Testis (tissue), 5 donors: ENCODE measurements around the gene BACE1-AS. TPM values are rescaled to one million over a fixed set of nuclear protein-coding genes. Genes with fewer than 3 reads are reported as not detected.

Experiments
- DNase-seq: peaks from one replicate; pipeline ENCODE4 v3.0.0-alpha.2; 2019
- H3K27ac ChIP-seq, 2 donors: fragments of 200-600 bp; sonication (generic); one replicate each; pipeline ENCODE4 v1.5.1; 2019
- H3K27me3 ChIP-seq: fragments of 200-600 bp; sonication (generic); one replicate; pipeline ENCODE4 v1.5.1; 2019
- H3K36me3 ChIP-seq: fragments of 200-600 bp; sonication (generic); one replicate; pipeline ENCODE4 v1.5.1; 2017; ENCODE audit warnings: low read depth; ENCODE audit errors: missing control alignments
- H3K4me1 ChIP-seq: fragments of 200-600 bp; sonication (generic); one replicate; pipeline ENCODE4 v1.5.1; 2019
- H3K4me3 ChIP-seq, 2 donors: fragments of 200-600 bp; sonication (generic); one replicate each; pipeline ENCODE4 v1.5.1; 2017 to 2019
- H3K9me3 ChIP-seq: fragments of 200-600 bp; sonication (generic); one replicate; pipeline ENCODE4 v1.5.1; 2017
- POLR2A ChIP-seq: fragments of 450-650 bp; IDR thresholded peaks from one replicate; pipeline ENCODE4 v1.6.1; 2017; ENCODE audit warnings: antibody characterized with exemption, mild to moderate bottlenecking, moderate library complexity
- WGBS, 2 donors: methylation state at CpG; one replicate each; pipeline ENCODE4 v1.1.5; 2018; 5-methylcytosine and 5-hydroxymethylcytosine counted together
- intact Hi-C: fragments of 100-400 bp; cut with DNase I; formaldehyde crosslinking; loops from one replicate; pipeline ENCODE4 v1.15.1; 2023; ENCODE audit warnings: low total_unique reads
- long read RNA-seq, 2 donors: transcript quantifications; one replicate each; lab custom pipeline, GENCODE V29; 2026
- polyA plus RNA-seq: library from polyadenylated mRNA; stranded (reverse); fragments of 350-450 nt; fragmentation: Illumina TruSeq; extraction: RNeasy Lipid Tissue Mini Kit (QIAGEN cat#74804); gene quantifications from one replicate; pipeline ENCODE4 v1.2.3, GENCODE V29; 2014; ENCODE audit warnings: low read depth, low replicate concordance; ENCODE audit not compliant: insufficient read depth
- total RNA-seq, 2 donors: library from RNA; depleted of rRNA; stranded (reverse); fragments of >200 nt; gene quantifications; one replicate each; pipeline ENCODE4 v1.2.3, GENCODE V29; 2016
- TF ChIP-seq, protein P1 (sequence below), 3 experiments: fragments of 450-650 bp in 2 of 3; fragments of 200-600 bp in 1 of 3; sonication (generic) in 1 of 3; IDR thresholded peaks; one replicate each; pipeline ENCODE4 v1.5.1; 2016 to 2019; ENCODE audit warnings: antibody characterized with exemption in 3 of 3, mild to moderate bottlenecking in 2 of 3, moderate library complexity in 1 of 3

BACE1-AS gene
- total RNA-seq (10 to 100 TPM; 13.8 to 17.9 TPM), polyA plus RNA-seq (11.2 TPM)
- long read RNA-seq, donor 1, transcript BACE1-AS-202 (1 exons, 774 nt), result major isoform, 9 of 18 reads
- long read RNA-seq, donor 1, partial matches to known transcripts, result 0 of 18 reads
- long read RNA-seq, donor 1, other reads (novel, unspliced or antisense), result 9 of 18 reads
- long read RNA-seq, donor 2, partial matches to known transcripts, result 0 of 4 reads
- long read RNA-seq, donor 2, other reads (novel, unspliced or antisense), result 0 of 4 reads

DNA sequence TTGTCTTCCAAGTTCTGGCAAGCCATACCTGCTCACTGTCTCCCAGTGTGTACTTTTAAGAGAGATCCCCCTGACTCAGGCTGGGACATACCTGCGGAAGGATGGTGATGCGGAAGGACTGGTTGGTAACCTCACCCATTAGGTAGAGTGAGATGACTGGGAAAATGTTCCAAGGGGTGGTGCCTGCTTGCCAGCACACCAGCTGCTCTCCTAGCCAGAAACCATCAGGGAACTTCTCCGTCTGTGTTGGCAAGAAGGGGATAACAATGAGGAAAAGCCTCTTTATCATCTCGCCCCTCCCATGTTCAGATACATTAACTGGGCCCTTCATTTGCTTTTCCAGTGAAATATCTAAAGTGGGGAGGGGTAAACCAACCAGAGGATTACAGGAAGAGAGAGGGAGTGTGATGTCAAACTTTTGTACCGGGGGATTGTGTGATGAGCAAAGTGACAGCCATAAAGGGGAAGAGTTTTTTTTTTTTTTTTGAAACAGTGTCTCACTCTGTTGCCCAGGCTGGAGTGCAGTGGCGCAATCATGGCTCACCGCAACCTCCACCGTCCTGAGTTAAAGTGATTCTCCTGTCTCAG lies at the start of gene BACE1-AS:
TSS of gene BACE1-AS (plus strand) at position 538 of the 588 bp plus-strand sequence.
- no peaks in the 10 kb centered on the region for H3K9me3 ChIP-seq
- H3K4me3 ChIP-seq, result no peak within 1 kb of the TSS
- no peak for TF ChIP-seq POLR2A
- TF ChIP-seq, protein P1, sequence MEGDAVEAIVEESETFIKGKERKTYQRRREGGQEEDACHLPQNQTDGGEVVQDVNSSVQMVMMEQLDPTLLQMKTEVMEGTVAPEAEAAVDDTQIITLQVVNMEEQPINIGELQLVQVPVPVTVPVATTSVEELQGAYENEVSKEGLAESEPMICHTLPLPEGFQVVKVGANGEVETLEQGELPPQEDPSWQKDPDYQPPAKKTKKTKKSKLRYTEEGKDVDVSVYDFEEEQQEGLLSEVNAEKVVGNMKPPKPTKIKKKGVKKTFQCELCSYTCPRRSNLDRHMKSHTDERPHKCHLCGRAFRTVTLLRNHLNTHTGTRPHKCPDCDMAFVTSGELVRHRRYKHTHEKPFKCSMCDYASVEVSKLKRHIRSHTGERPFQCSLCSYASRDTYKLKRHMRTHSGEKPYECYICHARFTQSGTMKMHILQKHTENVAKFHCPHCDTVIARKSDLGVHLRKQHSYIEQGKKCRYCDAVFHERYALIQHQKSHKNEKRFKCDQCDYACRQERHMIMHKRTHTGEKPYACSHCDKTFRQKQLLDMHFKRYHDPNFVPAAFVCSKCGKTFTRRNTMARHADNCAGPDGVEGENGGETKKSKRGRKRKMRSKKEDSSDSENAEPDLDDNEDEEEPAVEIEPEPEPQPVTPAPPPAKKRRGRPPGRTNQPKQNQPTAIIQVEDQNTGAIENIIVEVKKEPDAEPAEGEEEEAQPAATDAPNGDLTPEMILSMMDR (IDR thresholded peaks at IDR 0.05), result no peak
- H3K36me3 ChIP-seq, result no peaks in the 10 kb centered on the region
- no peaks in the 10 kb centered on the region for H3K4me1 ChIP-seq
- intact Hi-C loops, result no loop called here
- H3K27me3 ChIP-seq, result no peaks in the 10 kb centered on the region
- no peak within 1 kb of the TSS for H3K27ac ChIP-seq
- 92 to 96% methylated on average over 8 of the region's 8 CpGs for WGBS, 2 donors
- no peak for DNase-seq

DNA sequence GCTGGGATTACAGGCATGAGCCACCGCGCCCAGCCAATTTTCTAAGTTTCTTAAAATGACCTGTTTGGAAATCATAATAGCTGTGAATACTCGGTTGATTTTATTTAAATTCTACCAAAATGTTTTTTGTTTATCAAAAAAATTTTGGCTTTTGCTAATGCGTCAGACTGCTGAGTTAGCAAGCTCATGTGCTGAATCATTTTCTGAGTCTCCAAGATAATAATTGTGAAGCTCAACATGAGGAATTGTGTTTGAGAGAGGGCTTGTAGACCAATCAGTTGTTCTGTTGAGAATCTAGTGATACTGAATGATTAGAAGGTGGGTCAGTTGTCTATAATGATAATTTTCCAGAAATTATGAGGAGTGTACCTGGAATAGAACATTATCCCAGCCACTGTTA lies 42.8 kb upstream of the BACE1-AS start:
- intact Hi-C loops, result no loop called here
- H3K9me3 ChIP-seq, result no peaks in the 10 kb centered on the region
- TF ChIP-seq, protein P1 (IDR thresholded peaks at IDR 0.05), result no peak
- no peak for DNase-seq
- H3K36me3 ChIP-seq, result no peaks in the 10 kb centered on the region
- H3K4me1 ChIP-seq, result no peaks in the 10 kb centered on the region
- H3K27ac ChIP-seq, result no peak overlapping the region
- 89 to 92% methylated on average over 4 of the region's 4 CpGs for WGBS, 2 donors
- H3K4me3 ChIP-seq, result no peak overlapping the region
- no peaks in the 10 kb centered on the region for H3K27me3 ChIP-seq

DNA sequence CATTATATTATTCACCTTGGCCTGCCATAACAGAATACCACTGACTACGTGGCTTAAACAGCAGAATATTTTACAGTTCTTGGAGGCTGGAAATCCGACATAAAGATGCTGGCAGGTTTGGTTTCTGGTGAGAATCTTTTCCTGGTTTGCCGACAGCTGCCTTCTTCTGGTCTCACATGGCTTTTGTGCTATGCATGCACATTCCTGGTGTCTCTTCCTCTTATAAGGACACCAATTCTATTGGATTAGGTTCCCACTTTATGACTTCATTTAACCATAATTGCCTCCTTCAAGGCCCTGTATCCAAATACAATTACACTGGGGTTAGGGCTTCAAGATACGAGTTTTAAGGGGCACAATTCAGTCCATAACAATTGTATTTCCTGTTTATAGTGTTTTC lies 41.6 kb upstream of the BACE1-AS start:
- DNase-seq, result no peak
- H3K27ac ChIP-seq, result no peak overlapping the region
- 87% methylated on average over 4 of the region's 4 CpGs for WGBS, 2 donors
- intact Hi-C loops, result no loop called here
- H3K4me3 ChIP-seq, result no peak overlapping the region
- H3K9me3 ChIP-seq, result no peaks in the 10 kb centered on the region
- no peaks in the 10 kb centered on the region for H3K27me3 ChIP-seq
- TF ChIP-seq, protein P1 (IDR thresholded peaks at IDR 0.05), result no peak
- no peak for TF ChIP-seq POLR2A
- no peaks in the 10 kb centered on the region for H3K4me1 ChIP-seq
- H3K36me3 ChIP-seq, result no peaks in the 10 kb centered on the region

DNA sequence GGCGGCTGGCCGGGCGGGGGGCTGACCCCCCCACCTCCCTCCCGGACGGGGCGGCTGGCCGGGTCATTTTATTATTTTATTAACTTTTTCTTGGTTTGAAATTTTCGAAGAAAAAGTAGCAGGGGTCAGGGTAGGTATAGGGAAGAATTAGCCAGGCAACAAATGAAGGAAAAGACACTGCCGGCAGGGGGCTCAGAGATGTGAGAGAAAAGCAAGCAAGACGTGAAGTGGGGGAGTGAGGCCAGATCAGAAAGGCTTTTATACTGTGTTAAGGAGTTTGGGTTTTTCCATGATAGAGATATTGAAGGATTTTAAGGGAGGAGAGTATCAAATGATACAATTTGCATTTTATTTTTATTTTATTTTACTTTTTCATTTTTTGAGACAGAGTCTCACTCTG lies 39.6 kb upstream of the BACE1-AS start:
- no peaks in the 10 kb centered on the region for H3K27me3 ChIP-seq
- H3K4me1 ChIP-seq, result no peaks in the 10 kb centered on the region
- peak; percentile 86 for DNase-seq
- TF ChIP-seq, protein P1 (IDR thresholded peaks at IDR 0.05), result no peak
- TF ChIP-seq POLR2A, result no peak
- no peaks in the 10 kb centered on the region for H3K9me3 ChIP-seq
- H3K27ac ChIP-seq, result peak overlapping the region in 1 of 2 donors; percentile 31
- no peak overlapping the region for H3K4me3 ChIP-seq
- intact Hi-C loops, result no loop called here
- H3K36me3 ChIP-seq, result no peaks in the 10 kb centered on the region
- WGBS, 2 donors, result 82 to 85% methylated on average over 7 to 10 of the region's 10 CpGs

DNA sequence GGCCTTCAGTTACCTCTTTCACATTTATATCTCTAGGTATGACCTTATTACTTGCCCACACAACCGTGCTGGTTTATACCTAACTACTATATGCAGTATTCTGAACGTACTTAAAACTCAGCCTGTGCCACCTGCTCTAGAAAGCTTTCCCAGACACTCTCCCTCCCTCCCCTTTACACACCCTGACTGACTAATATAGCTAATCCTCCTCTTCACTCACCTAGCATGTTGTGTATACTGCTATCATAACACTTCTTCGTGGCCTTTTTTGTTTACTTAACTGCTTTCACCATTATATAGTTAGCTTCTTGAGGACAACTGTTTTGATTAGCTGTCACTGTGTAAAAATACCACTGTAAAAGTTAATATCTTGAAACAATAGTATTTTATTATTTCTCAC lies 35.2 kb upstream of the BACE1-AS start:
- Histone ChIP-seq H3K36me3 (no peaks in the 10 kb centered on the region), H3K27ac (no peak overlapping the region), H3K9me3 (no peaks in the 10 kb centered on the region), H3K4me3 (no peak overlapping the region), H3K4me1 (no peaks in the 10 kb centered on the region), H3K27me3 (no peaks in the 10 kb centered on the region)
- no peak for DNase-seq
- TF ChIP-seq, protein P1 (IDR thresholded peaks at IDR 0.05), result no peak
- TF ChIP-seq POLR2A, result no peak
- 85 to 89% methylated on average over 3 of the region's 3 CpGs for whole genome bisulfite sequencing, 2 donors
- intact Hi-C loops, result no loop called here
